Calu3 (cell line): ENCODE measurements around the gene CPNE7. TPM values are rescaled to one million over a fixed set of nuclear protein-coding genes. Genes with fewer than 3 reads are reported as not detected.

Source experiments
- BruUV-seq: library from RNA; stranded (reverse); fragments of 400-500 nt; replicated peaks from 2 replicates; lab custom pipeline; 2021; lab: Mats Ljungman, UMichigan
- CTCF ChIA-PET: fragments of 300-600 bp; sonication (Branson Sonifier 250); formaldehyde crosslinking; loops from one replicate; lab custom pipeline; 2022; ENCODE audit warnings: antibody characterized with exemption; lab: Charles Lee
- DNase-seq: peaks from one replicate; pipeline ENCODE4 v3.0.0; 2022
- H3K27ac Mint-ChIP-seq: one replicate; pipeline ENCODE4 v1.8.0; 2022; ENCODE audit warnings: mixed read lengths; ENCODE audit not compliant: unreplicated experiment
- H3K27me3 Mint-ChIP-seq: one replicate; pipeline ENCODE4 v1.8.0; 2022; ENCODE audit warnings: mixed read lengths; ENCODE audit not compliant: unreplicated experiment
- H3K36me3 Mint-ChIP-seq: one replicate; pipeline ENCODE4 v1.8.0; 2022; ENCODE audit warnings: mild to moderate bottlenecking, moderate library complexity, mixed read lengths; ENCODE audit not compliant: insufficient read depth, unreplicated experiment
- H3K4me1 Mint-ChIP-seq: one replicate; pipeline ENCODE4 v1.8.0; 2022; ENCODE audit warnings: mild to moderate bottlenecking, low read depth, mixed read lengths; ENCODE audit not compliant: unreplicated experiment
- H3K4me3 Mint-ChIP-seq: one replicate; pipeline ENCODE4 v1.8.0; 2022; ENCODE audit warnings: mild to moderate bottlenecking, low read depth, moderate library complexity, mixed read lengths; ENCODE audit not compliant: unreplicated experiment
- H3K9me3 Mint-ChIP-seq: one replicate; pipeline ENCODE4 v1.8.0; 2022; ENCODE audit warnings: low read depth, mixed read lengths; ENCODE audit not compliant: unreplicated experiment
- CTCF ChIP-seq: fragments of 200-600 bp; IDR thresholded peaks from one replicate; pipeline ENCODE4 v1.8.0; 2022; ENCODE audit warnings: antibody characterized with exemption; ENCODE audit not compliant: unreplicated experiment
- intact Hi-C: fragments of 100-400 bp; cut with micrococcal nuclease; formaldehyde crosslinking; loops from one replicate; pipeline ENCODE4 v1.10.0; 2022; ENCODE audit not compliant: unreplicated experiment
- total RNA-seq: library from RNA; stranded (reverse); gene quantifications from 2 replicates; pipeline ENCODE4 v1.2.3, GENCODE V29; 2022

CPNE7 gene
- total RNA-seq, 1 experiment from 2014 or later, result 31.3 TPM

GRCh38 chr16:89619840-89620239 lies 44.3 kb downstream of the CPNE7 start:
- H3K27me3 Mint-ChIP-seq, result peaks cover 66% of the 10 kb centered on the region
- no peak for DNase-seq
- H3K4me3 Mint-ChIP-seq, result no peak overlapping the region
- H3K36me3 Mint-ChIP-seq, result peaks cover 5% of the 10 kb centered on the region
- no peak overlapping the region for H3K27ac Mint-ChIP-seq
- intact Hi-C loops, result no loop called here
- H3K9me3 Mint-ChIP-seq, result no peaks in the 10 kb centered on the region
- TF ChIP-seq CTCF, result no peak
- peaks cover 8% of the 10 kb centered on the region for H3K4me1 Mint-ChIP-seq
- CTCF ChIA-PET, result no interaction called here
- BruUV-seq, result no TSS peak

- Mint-ChIP-seq H3K36me3 (peaks cover 5% of the 10 kb centered on the region), H3K27me3 (peaks cover 72% of the 10 kb centered on the region), H3K4me1 (peaks cover 8% of the 10 kb centered on the region), H3K4me3 (no peak overlapping the region), H3K27ac (no peak overlapping the region), H3K9me3 (no peaks in the 10 kb centered on the region)
- no peak for DNase-seq
- intact Hi-C loops, result no loop called here
- no TSS peak for BruUV-seq
- CTCF ChIA-PET, result no interaction called here
- no peak for TF ChIP-seq CTCF
Observed at GRCh38 chr16:89620406-89620841, 44.9 kb downstream of the CPNE7 start.

GRCh38 chr16:89621136-89621697 lies 45.7 kb downstream of the CPNE7 start:
- Mint-ChIP-seq H3K4me1 (peaks cover 7% of the 10 kb centered on the region), H3K9me3 (no peaks in the 10 kb centered on the region), H3K27me3 (peaks cover 76% of the 10 kb centered on the region), H3K36me3 (peaks cover 5% of the 10 kb centered on the region), H3K4me3 (no peak overlapping the region), H3K27ac (no peak overlapping the region)
- BruUV-seq, result no TSS peak
- DNase-seq, result no peak
- CTCF ChIA-PET, result no interaction called here
- intact Hi-C loops, result no loop called here
- no peak for TF ChIP-seq CTCF

GRCh38 chr16:89621698-89622409 lies 46.3 kb downstream of the CPNE7 start:
- BruUV-seq, result no TSS peak
- no peak overlapping the region for H3K27ac Mint-ChIP-seq
- H3K27me3 Mint-ChIP-seq, result peaks cover 69% of the 10 kb centered on the region
- peaks cover under 1% of the 10 kb centered on the region for H3K4me1 Mint-ChIP-seq
- H3K4me3 Mint-ChIP-seq, result no peak overlapping the region
- CTCF ChIA-PET, result no interaction called here
- DNase-seq, result no peak
- TF ChIP-seq CTCF, result no peak
- intact Hi-C loops, result no loop called here
- no peaks in the 10 kb centered on the region for H3K36me3 Mint-ChIP-seq
- no peaks in the 10 kb centered on the region for H3K9me3 Mint-ChIP-seq
